ENCODE data around the gene KIRREL3. TPM values are rescaled to one million over a fixed set of nuclear protein-coding genes. Genes with fewer than 3 reads are reported as not detected.

Gene KIRREL3
- total RNA-seq, 4 donors from 2014 or later, result 0.82 to 15.7 (median 1.4) TPM; not detected in 1

- Histone ChIP-seq H3K27ac (no peak overlapping the region), H3K27me3 (no peaks in the 10 kb centered on the region), H3K9me3 (no peaks in the 10 kb centered on the region), H3K4me3 (no peak overlapping the region), H3K4me1 (no peaks in the 10 kb centered on the region), H3K36me3 (no peaks in the 10 kb centered on the region)
- intact Hi-C loops (cut with DNase I; ENCODE audit: low total_unique reads) (no loop called here), in situ Hi-C loops (cut with MboI; ENCODE audit: low pct_ligation_motif_present in 1 of 4, low pct_unique_long_range_greater_than_20kb in 1 of 4, low sequenced_read_pairs in 3 of 4) (no loop called here)
- TF ChIP-seq POLR2A (IDR thresholded peaks at IDR 0.05), result no peak
- TF ChIP-seq, protein P1, sequence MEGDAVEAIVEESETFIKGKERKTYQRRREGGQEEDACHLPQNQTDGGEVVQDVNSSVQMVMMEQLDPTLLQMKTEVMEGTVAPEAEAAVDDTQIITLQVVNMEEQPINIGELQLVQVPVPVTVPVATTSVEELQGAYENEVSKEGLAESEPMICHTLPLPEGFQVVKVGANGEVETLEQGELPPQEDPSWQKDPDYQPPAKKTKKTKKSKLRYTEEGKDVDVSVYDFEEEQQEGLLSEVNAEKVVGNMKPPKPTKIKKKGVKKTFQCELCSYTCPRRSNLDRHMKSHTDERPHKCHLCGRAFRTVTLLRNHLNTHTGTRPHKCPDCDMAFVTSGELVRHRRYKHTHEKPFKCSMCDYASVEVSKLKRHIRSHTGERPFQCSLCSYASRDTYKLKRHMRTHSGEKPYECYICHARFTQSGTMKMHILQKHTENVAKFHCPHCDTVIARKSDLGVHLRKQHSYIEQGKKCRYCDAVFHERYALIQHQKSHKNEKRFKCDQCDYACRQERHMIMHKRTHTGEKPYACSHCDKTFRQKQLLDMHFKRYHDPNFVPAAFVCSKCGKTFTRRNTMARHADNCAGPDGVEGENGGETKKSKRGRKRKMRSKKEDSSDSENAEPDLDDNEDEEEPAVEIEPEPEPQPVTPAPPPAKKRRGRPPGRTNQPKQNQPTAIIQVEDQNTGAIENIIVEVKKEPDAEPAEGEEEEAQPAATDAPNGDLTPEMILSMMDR (IDR thresholded peaks at IDR 0.05), result no peak
- TF ChIP-seq EP300 (IDR thresholded peaks at IDR 0.05; ENCODE audit: low read depth), result no peak
- TF ChIP-seq POLR2AphosphoS5 (IDR thresholded peaks at IDR 0.05), result no peak
- 79% methylated on average over 3 of the region's 3 CpGs for WGBS, 2 donors (ENCODE audit: low coverage in 1 of 2)
- no peak for DNase-seq
These were observed 114.5 kb downstream of the KIRREL3 start for GRCh38 chr11:126886085-126886484.

- intact Hi-C loops (cut with DNase I; ENCODE audit: low total_unique reads), result no loop called here
- no peak for DNase-seq
- no peaks in the 10 kb centered on the region for H3K4me1 ChIP-seq
- H3K36me3 ChIP-seq, result no peaks in the 10 kb centered on the region
- no peaks in the 10 kb centered on the region for H3K27me3 ChIP-seq
- no peak overlapping the region for H3K4me3 ChIP-seq
- in situ Hi-C loops (cut with MboI; ENCODE audit: low pct_ligation_motif_present in 1 of 4, low pct_unique_long_range_greater_than_20kb in 1 of 4, low sequenced_read_pairs in 3 of 4), result no loop called here
- TF ChIP-seq EP300 (IDR thresholded peaks at IDR 0.05; ENCODE audit: low read depth), result no peak
- no peak for TF ChIP-seq POLR2A (IDR thresholded peaks at IDR 0.05)
- TF ChIP-seq, protein P1 (IDR thresholded peaks at IDR 0.05), result no peak
- no peak for TF ChIP-seq POLR2AphosphoS5 (IDR thresholded peaks at IDR 0.05)
- no peaks in the 10 kb centered on the region for H3K9me3 ChIP-seq
- H3K27ac ChIP-seq, result no peak overlapping the region
- 64 to 71% methylated on average over 5 of the region's 5 CpGs for WGBS, 2 donors (ENCODE audit: low coverage in 1 of 2)
These were observed 116.0 kb downstream of the KIRREL3 start for GRCh38 chr11:126884594-126884993.

GRCh38 chr11:126884192-126884591, 116.4 kb downstream of the KIRREL3 start:
- Histone ChIP-seq H3K4me3 (no peak overlapping the region), H3K4me1 (no peaks in the 10 kb centered on the region), H3K27ac (no peak overlapping the region), H3K36me3 (no peaks in the 10 kb centered on the region), H3K27me3 (no peaks in the 10 kb centered on the region), H3K9me3 (no peaks in the 10 kb centered on the region)
- TF ChIP-seq POLR2A (IDR thresholded peaks at IDR 0.05), result no peak
- no peak for TF ChIP-seq EP300 (IDR thresholded peaks at IDR 0.05; ENCODE audit: low read depth)
- no peak for TF ChIP-seq POLR2AphosphoS5 (IDR thresholded peaks at IDR 0.05)
- TF ChIP-seq, protein P1 (IDR thresholded peaks at IDR 0.05), result no peak
- DNase-seq, result no peak
- in situ Hi-C loops (cut with MboI; ENCODE audit: low pct_ligation_motif_present in 1 of 4, low pct_unique_long_range_greater_than_20kb in 1 of 4, low sequenced_read_pairs in 3 of 4) (no loop called here), intact Hi-C loops (cut with DNase I; ENCODE audit: low total_unique reads) (no loop called here)
- 60 to 64% methylated on average over 3 to 4 of the region's 4 CpGs for WGBS, 2 donors (ENCODE audit: low coverage in 1 of 2)

GRCh38 chr11:126880872-126881271, 119.7 kb downstream of the KIRREL3 start:
- no peaks in the 10 kb centered on the region for H3K4me1 ChIP-seq
- no peak for TF ChIP-seq POLR2AphosphoS5 (IDR thresholded peaks at IDR 0.05)
- TF ChIP-seq EP300 (IDR thresholded peaks at IDR 0.05; ENCODE audit: low read depth), result no peak
- TF ChIP-seq, protein P1 (IDR thresholded peaks at IDR 0.05), result no peak
- no peak for TF ChIP-seq POLR2A (IDR thresholded peaks at IDR 0.05)
- DNase-seq, result no peak
- 45 to 54% methylated on average over 4 to 5 of the region's 5 CpGs for WGBS, 2 donors (ENCODE audit: low coverage in 1 of 2)
- H3K27me3 ChIP-seq, result no peaks in the 10 kb centered on the region
- in situ Hi-C loops (cut with MboI; ENCODE audit: low pct_ligation_motif_present in 1 of 4, low pct_unique_long_range_greater_than_20kb in 1 of 4, low sequenced_read_pairs in 3 of 4), result no loop called here
- H3K4me3 ChIP-seq, result no peak overlapping the region
- intact Hi-C loops (cut with DNase I; ENCODE audit: low total_unique reads), result no loop called here
- H3K9me3 ChIP-seq, result no peaks in the 10 kb centered on the region
- H3K36me3 ChIP-seq, result no peaks in the 10 kb centered on the region
- H3K27ac ChIP-seq, result no peak overlapping the region
